Kidney epithelial cell (primary cell): ENCODE data around the gene IGSF5. TPM values are rescaled to one million over a fixed set of nuclear protein-coding genes. Genes with fewer than 3 reads are reported as not detected.
"Not testable (repeated sequence)": the region's sequence is repeated elsewhere in the genome, so short reads cannot be mapped to it uniquely, and the experiment has no call there.

Experiments used
- DNase-seq: peaks from one replicate; pipeline ENCODE4 v3.0.0-alpha.2; 2010; ENCODE audit warnings: low read depth
- H3K27me3 ChIP-seq: 2 replicates; pipeline ENCODE4 v1.6.0; 2011; ENCODE audit warnings: low read length; ENCODE audit not compliant: control insufficient read depth, insufficient read depth
- H3K36me3 ChIP-seq: 2 replicates; pipeline ENCODE4 v1.5.1; 2011; ENCODE audit warnings: low read length; ENCODE audit not compliant: control insufficient read depth, insufficient read depth
- H3K4me3 ChIP-seq: 2 replicates; pipeline ENCODE4 v1.5.1; 2011; ENCODE audit warnings: low read depth, mild to moderate bottlenecking, control low read depth, low read length
- total RNA-seq: library from RNA; depleted of rRNA; stranded (reverse); fragments of >200 nt; gene quantifications from 2 replicates; pipeline ENCODE4 v1.2.3, GENCODE V29; 2015
- TF ChIP-seq, protein P1 (sequence below): IDR thresholded peaks from 2 replicates; pipeline ENCODE4 v1.5.1; 2011; ENCODE audit warnings: mild to moderate bottlenecking, moderate library complexity, low read length, control low read depth, inconsistent platforms; ENCODE audit not compliant: insufficient read depth, poor library complexity, severe bottlenecking

The IGSF5 gene
- total RNA-seq, 1 donor from 2014 or later = 0.17 TPM

DNA sequence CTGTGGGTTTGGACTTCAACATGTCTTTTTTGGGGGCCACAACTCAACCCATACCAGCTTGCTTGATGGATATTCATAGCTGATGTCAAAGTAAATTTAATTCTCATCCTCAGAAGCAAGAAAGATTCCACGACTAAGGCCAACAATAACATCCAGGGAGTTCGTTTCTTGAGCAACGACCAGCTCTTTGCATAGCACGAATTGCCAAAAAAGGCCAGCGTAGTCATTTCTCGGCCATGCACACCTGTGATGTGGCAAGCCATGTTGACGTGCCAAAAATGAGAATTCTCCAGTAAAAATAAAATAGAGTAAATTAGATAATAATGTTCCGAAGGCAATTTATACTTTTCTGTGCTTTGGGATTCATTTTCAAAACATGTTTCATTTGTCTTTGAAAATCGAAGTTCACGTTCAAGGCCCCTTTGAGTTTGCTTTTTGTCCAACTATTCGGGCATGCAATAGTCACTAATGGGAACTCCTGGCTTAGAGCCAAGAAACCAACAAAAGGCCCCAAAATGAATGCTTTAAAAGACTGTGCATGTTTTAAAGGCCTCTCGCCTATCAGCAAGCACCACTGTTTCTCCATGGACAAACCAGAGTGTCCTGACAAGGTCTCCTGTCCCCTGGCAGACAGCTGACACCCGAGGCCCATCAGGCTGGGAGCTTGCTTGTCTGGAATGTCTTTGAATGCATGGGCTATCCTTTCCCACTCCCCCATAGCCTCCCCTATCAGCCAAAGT lies 14.4 kb upstream of the IGSF5 start:
- TF ChIP-seq, protein P1, sequence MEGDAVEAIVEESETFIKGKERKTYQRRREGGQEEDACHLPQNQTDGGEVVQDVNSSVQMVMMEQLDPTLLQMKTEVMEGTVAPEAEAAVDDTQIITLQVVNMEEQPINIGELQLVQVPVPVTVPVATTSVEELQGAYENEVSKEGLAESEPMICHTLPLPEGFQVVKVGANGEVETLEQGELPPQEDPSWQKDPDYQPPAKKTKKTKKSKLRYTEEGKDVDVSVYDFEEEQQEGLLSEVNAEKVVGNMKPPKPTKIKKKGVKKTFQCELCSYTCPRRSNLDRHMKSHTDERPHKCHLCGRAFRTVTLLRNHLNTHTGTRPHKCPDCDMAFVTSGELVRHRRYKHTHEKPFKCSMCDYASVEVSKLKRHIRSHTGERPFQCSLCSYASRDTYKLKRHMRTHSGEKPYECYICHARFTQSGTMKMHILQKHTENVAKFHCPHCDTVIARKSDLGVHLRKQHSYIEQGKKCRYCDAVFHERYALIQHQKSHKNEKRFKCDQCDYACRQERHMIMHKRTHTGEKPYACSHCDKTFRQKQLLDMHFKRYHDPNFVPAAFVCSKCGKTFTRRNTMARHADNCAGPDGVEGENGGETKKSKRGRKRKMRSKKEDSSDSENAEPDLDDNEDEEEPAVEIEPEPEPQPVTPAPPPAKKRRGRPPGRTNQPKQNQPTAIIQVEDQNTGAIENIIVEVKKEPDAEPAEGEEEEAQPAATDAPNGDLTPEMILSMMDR = no peak
- DNase-seq = no peak
- no peak overlapping the region for H3K4me3 ChIP-seq
- H3K36me3 ChIP-seq = no peaks in the 10 kb centered on the region
- no peaks in the 10 kb centered on the region for H3K27me3 ChIP-seq

DNA sequence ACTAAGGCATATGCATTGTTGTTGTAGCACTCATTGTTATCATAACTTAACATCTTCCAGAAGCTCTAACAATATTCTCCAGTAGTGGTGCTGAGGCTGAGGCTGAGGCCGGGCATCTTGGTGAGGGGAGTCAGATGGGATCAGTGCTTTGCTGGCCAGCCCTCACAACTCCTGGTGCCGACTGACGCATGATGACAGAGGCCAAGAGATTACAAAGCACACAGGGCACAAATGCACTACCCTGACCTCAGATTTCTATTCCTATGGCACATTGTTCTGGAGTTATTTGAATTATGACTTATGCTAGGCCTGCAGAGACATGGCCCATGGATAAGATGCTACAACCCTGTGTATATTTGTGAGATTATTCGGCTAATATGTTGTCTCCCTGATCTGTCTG lies 8.3 kb upstream of the IGSF5 start:
- no peaks in the 10 kb centered on the region for H3K36me3 ChIP-seq
- H3K4me3 ChIP-seq = no peak overlapping the region
- TF ChIP-seq, protein P1 = no peak
- no peak for DNase-seq
- no peaks in the 10 kb centered on the region for H3K27me3 ChIP-seq

DNA sequence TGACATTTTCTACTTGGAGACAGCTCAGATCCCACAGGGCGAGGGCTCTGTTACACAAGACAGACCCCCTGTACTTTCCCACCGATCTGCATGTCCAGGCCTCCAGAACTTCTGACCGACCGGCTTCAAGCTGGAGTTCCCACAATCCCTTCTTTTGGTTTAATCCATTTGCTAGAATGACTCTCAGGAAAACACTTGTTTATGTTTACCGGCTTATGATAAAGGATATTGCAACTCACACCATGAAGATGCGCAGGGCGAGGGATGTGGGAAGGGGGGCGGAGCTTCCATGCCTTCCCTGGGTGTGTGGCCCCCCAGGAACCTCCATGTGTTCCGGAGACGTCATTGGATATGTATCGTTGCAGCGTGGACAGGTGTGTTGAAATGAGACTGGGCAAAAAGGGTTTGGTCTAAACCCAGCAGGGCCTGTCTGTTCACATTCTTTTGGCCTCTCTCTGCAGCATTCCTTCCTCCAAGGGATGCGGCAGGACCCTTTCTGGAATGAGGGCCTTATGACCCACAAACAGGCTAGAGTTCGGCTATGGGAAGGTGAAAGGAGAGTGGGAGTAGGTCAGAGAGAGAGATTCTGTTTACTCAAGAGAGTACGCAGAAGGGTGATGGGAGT lies 7.5 kb upstream of the IGSF5 start:
- Histone ChIP-seq H3K27me3 (no peaks in the 10 kb centered on the region), H3K4me3 (no peak overlapping the region), H3K36me3 (no peaks in the 10 kb centered on the region)
- no peak for DNase-seq
- TF ChIP-seq, protein P1 = no peak

DNA sequence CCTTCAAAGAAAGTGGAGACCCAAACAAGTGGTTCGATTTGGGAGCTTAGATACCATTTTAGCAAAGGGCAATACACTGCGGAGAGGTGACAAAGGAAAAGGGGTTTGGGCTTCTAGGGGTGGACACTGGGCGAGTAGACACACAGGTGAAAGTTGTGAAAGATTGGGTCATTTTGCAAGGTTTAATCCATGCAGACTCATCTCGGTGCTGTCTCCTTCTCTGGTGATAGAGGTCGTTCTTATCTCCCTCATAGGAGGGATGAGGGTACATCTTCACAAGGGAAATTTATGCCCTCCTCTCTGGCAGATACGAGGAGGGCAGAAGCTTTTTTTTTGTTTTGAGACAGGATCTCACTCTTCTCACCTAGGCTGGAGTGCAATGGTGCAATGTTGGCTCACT lies 6.4 kb upstream of the IGSF5 start:
- no peak for DNase-seq
- Histone ChIP-seq H3K36me3 (no peaks in the 10 kb centered on the region), H3K27me3 (no peaks in the 10 kb centered on the region), H3K4me3 (no peak overlapping the region)
- TF ChIP-seq, protein P1 = no peak

DNA sequence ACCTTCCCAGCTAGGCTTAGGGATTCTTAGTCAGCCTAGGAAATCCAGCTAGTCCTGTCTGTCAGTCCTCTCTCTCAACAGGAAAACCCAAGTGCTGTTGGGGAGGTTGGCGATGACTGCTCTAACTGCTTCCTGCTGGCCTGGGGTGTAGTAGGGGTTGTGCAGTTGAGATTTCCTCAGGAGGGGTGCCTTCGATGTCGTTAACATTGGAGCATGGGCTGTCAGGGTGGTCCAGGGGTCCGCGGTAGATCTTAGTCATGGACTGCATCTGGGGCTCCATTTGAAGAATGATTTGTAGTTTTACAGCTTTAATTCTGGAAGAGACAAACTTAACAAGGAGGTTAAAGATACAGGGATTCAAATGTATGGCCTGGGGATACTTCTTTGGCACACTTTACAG lies 5.5 kb upstream of the IGSF5 start:
- not testable (repeated sequence) for H3K4me3 ChIP-seq, H3K27me3 ChIP-seq, DNase-seq, H3K36me3 ChIP-seq

DNA sequence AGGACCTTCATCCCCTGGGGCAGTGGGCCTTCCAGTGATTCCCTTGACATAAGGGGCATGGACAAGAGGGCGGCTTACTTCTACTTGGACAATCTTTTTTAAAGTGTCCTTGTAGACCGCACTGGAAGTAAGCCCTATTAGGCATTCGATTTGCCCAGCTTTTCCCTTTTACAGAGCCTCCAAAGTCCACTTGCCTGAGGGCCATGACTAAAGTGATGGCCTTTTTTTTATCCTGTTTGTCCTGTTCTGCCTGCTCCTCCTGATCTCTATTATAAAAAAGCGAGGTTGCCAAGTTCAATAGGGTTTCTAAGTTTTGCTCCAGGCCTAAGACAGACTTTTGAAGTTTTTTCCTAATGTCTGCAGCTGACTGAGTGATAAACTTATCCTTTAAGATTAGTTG lies 2.4 kb upstream of the IGSF5 start:
- DNase-seq, H3K36me3 ChIP-seq, H3K4me3 ChIP-seq, H3K27me3 ChIP-seq: not testable (repeated sequence)

DNA sequence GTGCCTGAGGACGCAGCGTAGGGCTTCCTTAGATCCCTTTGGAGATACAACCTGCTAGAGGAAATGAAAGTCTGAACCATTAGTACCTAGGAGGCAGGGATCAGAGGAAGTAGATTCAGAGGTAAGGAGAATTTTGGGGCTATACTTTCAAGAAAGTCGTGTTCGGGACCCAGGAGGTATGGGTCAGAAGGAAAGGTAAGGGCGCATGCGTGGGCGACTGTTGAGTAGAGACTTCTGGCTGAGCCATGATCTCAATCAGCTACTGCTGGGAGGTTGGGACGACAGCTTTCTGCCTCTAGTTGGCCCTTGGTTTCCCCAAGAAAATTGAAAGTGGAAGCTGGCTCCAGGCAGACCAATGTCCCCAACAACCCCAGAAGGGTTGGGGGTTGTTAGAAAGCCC lies 349 bp downstream of the IGSF5 start:
- H3K4me3 ChIP-seq, H3K27me3 ChIP-seq, DNase-seq, H3K36me3 ChIP-seq: not testable (repeated sequence)
